Right renal pelvis (tissue), 4 donors: ENCODE data around the gene YARS2. TPM values are rescaled to one million over a fixed set of nuclear protein-coding genes. Genes with fewer than 3 reads are reported as not detected.
"Not testable (repeated sequence)": the region's sequence is repeated elsewhere in the genome, so short reads cannot be mapped to it uniquely, and the experiment has no call there.

Experiments used
- DNase-seq, 4 donors: peaks; one replicate each; pipeline ENCODE4 v3.0.0-alpha.2; 2013; ENCODE audit warnings: low read depth in 4 of 4, low spot score in 3 of 4, missing footprints in 1 of 4
- polyA plus RNA-seq, 4 donors: library from polyadenylated mRNA; unstranded; fragments of 120-200 nt; gene quantifications; one replicate each; pipeline ENCODE4 v1.2.1, GENCODE V29; 2013; ENCODE audit not compliant: insufficient read length in 4 of 4

Gene YARS2
- polyA plus RNA-seq, 4 donors: 32.0 to 36.0 (median 34.4) TPM

- no peak for DNase-seq
These were observed 1.6 kb downstream of the YARS2 start for GRCh38 chr12:32754111-32754510.

- no peak for DNase-seq
These were observed 2.1 kb downstream of the YARS2 start for GRCh38 chr12:32753605-32754004.

- DNase-seq: no peak
These were observed 12.4 kb downstream of the YARS2 start for GRCh38 chr12:32743264-32743663.

GRCh38 chr12:32742133-32742532 lies 13.6 kb downstream of the YARS2 start:
- no peak for DNase-seq

GRCh38 chr12:32739279-32739678 lies 16.4 kb downstream of the YARS2 start:
- DNase-seq: no peak

GRCh38 chr12:32737715-32738114 lies 18.0 kb downstream of the YARS2 start:
- DNase-seq: no peak

- no peak for DNase-seq
These were observed 19.3 kb downstream of the YARS2 start for GRCh38 chr12:32736445-32736844.

- no peak for DNase-seq
These were observed 20.7 kb downstream of the YARS2 start for GRCh38 chr12:32734952-32735351.

GRCh38 chr12:32727237-32727636 lies 28.5 kb downstream of the YARS2 start:
- DNase-seq: no peak

GRCh38 chr12:32726286-32726685 lies 29.4 kb downstream of the YARS2 start:
- no peak for DNase-seq

- DNase-seq: not testable (repeated sequence)
These were observed 30.4 kb downstream of the YARS2 start for GRCh38 chr12:32725308-32725707.

- DNase-seq: no peak
These were observed 36.8 kb downstream of the YARS2 start for GRCh38 chr12:32718926-32719325.

GRCh38 chr12:32714772-32715171 lies 40.9 kb downstream of the YARS2 start:
- no peak for DNase-seq

- DNase-seq: no peak
These were observed 46.8 kb downstream of the YARS2 start for GRCh38 chr12:32708926-32709325.

GRCh38 chr12:32706335-32707024 lies 49.2 kb downstream of the YARS2 start:
- DNase-seq: no peak

- DNase-seq: no peak
These were observed 49.9 kb downstream of the YARS2 start for GRCh38 chr12:32705783-32706182.

GRCh38 chr12:32702946-32703345 lies 52.8 kb downstream of the YARS2 start:
- DNase-seq: no peak

GRCh38 chr12:32702473-32702872 lies 53.2 kb downstream of the YARS2 start:
- no peak for DNase-seq

- not testable (repeated sequence) for DNase-seq
These were observed 56.3 kb downstream of the YARS2 start for GRCh38 chr12:32699437-32699836.

GRCh38 chr12:32698285-32698684 lies 57.4 kb downstream of the YARS2 start:
- no peak for DNase-seq

- no peak for DNase-seq
These were observed 58.3 kb downstream of the YARS2 start for GRCh38 chr12:32697445-32697844.
